ENCODE results near the gene AGK.
"Not testable (repeated sequence)": the region's sequence is repeated elsewhere in the genome, so short reads cannot be mapped to it uniquely, and the experiment has no call there.

Gene AGK

DNA sequence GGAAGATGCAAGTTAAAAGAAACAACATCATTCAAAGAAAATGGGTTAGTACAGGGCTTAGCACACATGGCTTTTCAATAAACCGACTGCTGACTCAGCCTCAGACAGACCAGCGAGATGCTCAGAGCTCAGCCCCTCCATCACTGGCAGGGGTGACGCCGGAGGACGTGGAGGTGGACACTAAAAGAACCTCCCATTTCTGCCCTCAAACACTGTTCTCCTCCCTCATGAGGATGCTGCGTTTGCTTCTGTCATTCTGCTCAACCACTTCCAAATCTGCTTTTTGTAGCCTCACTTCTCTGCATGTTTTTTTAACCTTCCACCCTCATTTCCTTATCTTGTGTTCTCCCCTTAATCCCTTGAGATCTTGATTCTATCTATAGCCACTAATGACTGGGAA is 135.5 kb downstream of the AGK start:
- H3K9me2 ChIP-seq (replicated peaks; ENCODE audit: insufficient read depth, low read length) = no peaks in the 10 kb centered on the region
- no peaks in the 10 kb centered on the region for H3K36me3 ChIP-seq (ENCODE audit: low read length)
- no peaks in the 10 kb centered on the region for H3K27me3 ChIP-seq (ENCODE audit: low read length)
- no peaks in the 10 kb centered on the region for H3K9me3 ChIP-seq (ENCODE audit: insufficient read depth, low read length)
- H3K9ac ChIP-seq (ENCODE audit: low read length) = no peak overlapping the region
- no peak overlapping the region for H3K27ac ChIP-seq (ENCODE audit: low read depth, low read length)
- H3F3A ChIP-seq (ENCODE audit: insufficient read depth) = no peaks in the 10 kb centered on the region
- H3K4me3 ChIP-seq (ENCODE audit: insufficient read depth, low read length, poor library complexity, severe bottlenecking) = no peak overlapping the region
- no peak overlapping the region for H2AFZ ChIP-seq (ENCODE audit: low read depth, low read length, severe bottlenecking)
- no peak overlapping the region for H3K4me2 ChIP-seq (ENCODE audit: low read depth, low read length, poor library complexity, severe bottlenecking)
- H3K79me2 ChIP-seq (ENCODE audit: insufficient read depth, low read length) = no peaks in the 10 kb centered on the region
- TF ChIP-seq CTCF (IDR thresholded peaks at IDR 0.05; ENCODE audit: insufficient read depth, low read length, poor library complexity, severe bottlenecking) (no peak), EZH2phosphoT487 (conservative IDR thresholded peaks at IDR 0.05; ENCODE audit: low read length) (no peak)
- no peaks in the 10 kb centered on the region for H4K20me1 ChIP-seq (ENCODE audit: low read depth, low read length)

DNA sequence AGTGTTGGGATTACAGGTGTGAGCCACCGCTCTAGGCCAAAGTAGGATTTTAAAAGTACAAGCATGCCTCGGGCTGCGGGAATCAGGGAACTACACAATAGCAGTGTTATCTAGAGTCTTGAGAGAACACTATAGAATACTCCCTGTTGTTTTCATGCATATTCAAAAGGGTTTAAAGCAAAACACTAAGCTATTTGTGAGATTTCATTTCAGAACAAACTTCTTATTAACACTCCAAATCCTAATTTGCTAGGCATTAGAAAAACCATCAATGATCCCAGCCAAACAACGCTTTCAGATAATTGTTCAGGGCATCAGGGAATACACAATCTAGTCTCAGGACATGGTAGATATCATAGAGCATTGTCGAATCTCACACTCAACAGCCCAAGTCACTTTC is 136.8 kb downstream of the AGK start:
- no peaks in the 10 kb centered on the region for H3F3A ChIP-seq (ENCODE audit: insufficient read depth)
- no peaks in the 10 kb centered on the region for H3K36me3 ChIP-seq (ENCODE audit: low read length)
- TF ChIP-seq CTCF (IDR thresholded peaks at IDR 0.05; ENCODE audit: insufficient read depth, low read length, poor library complexity, severe bottlenecking) (no peak), EZH2phosphoT487 (conservative IDR thresholded peaks at IDR 0.05; ENCODE audit: low read length) (no peak)
- no peak overlapping the region for H3K4me3 ChIP-seq (ENCODE audit: insufficient read depth, low read length, poor library complexity, severe bottlenecking)
- H3K79me2 ChIP-seq (ENCODE audit: insufficient read depth, low read length) = no peaks in the 10 kb centered on the region
- no peaks in the 10 kb centered on the region for H3K27me3 ChIP-seq (ENCODE audit: low read length)
- no peak overlapping the region for H3K9ac ChIP-seq (ENCODE audit: low read length)
- H4K20me1 ChIP-seq (ENCODE audit: low read depth, low read length) = no peaks in the 10 kb centered on the region
- no peaks in the 10 kb centered on the region for H3K9me3 ChIP-seq (ENCODE audit: insufficient read depth, low read length)
- H3K9me2 ChIP-seq (replicated peaks; ENCODE audit: insufficient read depth, low read length) = no peaks in the 10 kb centered on the region
- H2AFZ ChIP-seq (ENCODE audit: low read depth, low read length, severe bottlenecking) = no peak overlapping the region
- no peak overlapping the region for H3K27ac ChIP-seq (ENCODE audit: low read depth, low read length)
- H3K4me2 ChIP-seq (ENCODE audit: low read depth, low read length, poor library complexity, severe bottlenecking) = no peak overlapping the region

GRCh38 chr7:141689072-141689825 is 138.0 kb downstream of the AGK start:
- not testable (repeated sequence) for H2AFZ ChIP-seq (ENCODE audit: low read depth, low read length, severe bottlenecking); H3K79me2 ChIP-seq (ENCODE audit: insufficient read depth, low read length)

GRCh38 chr7:141691540-141691939 is 140.3 kb downstream of the AGK start:
- Histone ChIP-seq H4K20me1 (ENCODE audit: low read depth, low read length) (no peaks in the 10 kb centered on the region), H3K4me3 (ENCODE audit: insufficient read depth, low read length, poor library complexity, severe bottlenecking) (no peak overlapping the region), H3K9me2 (replicated peaks; ENCODE audit: insufficient read depth, low read length) (no peaks in the 10 kb centered on the region), H3K27me3 (ENCODE audit: low read length) (no peaks in the 10 kb centered on the region), H3F3A (ENCODE audit: insufficient read depth) (no peaks in the 10 kb centered on the region), H3K9ac (ENCODE audit: low read length) (no peak overlapping the region), H2AFZ (ENCODE audit: low read depth, low read length, severe bottlenecking) (no peak overlapping the region), H3K36me3 (ENCODE audit: low read length) (no peaks in the 10 kb centered on the region), H3K9me3 (ENCODE audit: insufficient read depth, low read length) (no peaks in the 10 kb centered on the region), H3K4me2 (ENCODE audit: low read depth, low read length, poor library complexity, severe bottlenecking) (no peak overlapping the region), H3K27ac (ENCODE audit: low read depth, low read length) (no peak overlapping the region), H3K79me2 (ENCODE audit: insufficient read depth, low read length) (no peaks in the 10 kb centered on the region)
- TF ChIP-seq CTCF (IDR thresholded peaks at IDR 0.05; ENCODE audit: insufficient read depth, low read length, poor library complexity, severe bottlenecking) (no peak), EZH2phosphoT487 (conservative IDR thresholded peaks at IDR 0.05; ENCODE audit: low read length) (no peak)

More at GRCh38 chr7:141689072-141689825, 138.0 kb downstream of the AGK start:
- H3F3A ChIP-seq (ENCODE audit: insufficient read depth); H4K20me1 ChIP-seq (ENCODE audit: low read depth, low read length); H3K36me3 ChIP-seq (ENCODE audit: low read length); H3K4me2 ChIP-seq (ENCODE audit: low read depth, low read length, poor library complexity, severe bottlenecking); H3K27ac ChIP-seq (ENCODE audit: low read depth, low read length); H3K9me3 ChIP-seq (ENCODE audit: insufficient read depth, low read length); H3K9me2 ChIP-seq (replicated peaks; ENCODE audit: insufficient read depth, low read length); H3K27me3 ChIP-seq (ENCODE audit: low read length); H3K4me3 ChIP-seq (ENCODE audit: insufficient read depth, low read length, poor library complexity, severe bottlenecking); H3K9ac ChIP-seq (ENCODE audit: low read length): not testable (repeated sequence)

All from SU-DHL-6 (cell line).